GM23338 (cell line): ENCODE data around the gene MAD1L1.

Source experiments
- POLR2AphosphoS5 ChIP-seq: IDR thresholded peaks from 2 replicates; pipeline ENCODE4 v1.6.1; 2016; ENCODE audit warnings: antibody characterized with exemption, low read depth
- TF ChIP-seq, protein P1 (sequence below), 2 experiments: fragments of 200-600 bp in 1 of 2; sonication (generic) in 1 of 2; conservative IDR thresholded peaks; 2 replicates each; pipeline versions ENCODE4 v1.5.1 to v1.6.1; 2016 to 2017; ENCODE audit warnings: antibody characterized with exemption in 2 of 2, low read depth in 2 of 2, mild to moderate bottlenecking in 2 of 2, moderate library complexity in 1 of 2

DNA sequence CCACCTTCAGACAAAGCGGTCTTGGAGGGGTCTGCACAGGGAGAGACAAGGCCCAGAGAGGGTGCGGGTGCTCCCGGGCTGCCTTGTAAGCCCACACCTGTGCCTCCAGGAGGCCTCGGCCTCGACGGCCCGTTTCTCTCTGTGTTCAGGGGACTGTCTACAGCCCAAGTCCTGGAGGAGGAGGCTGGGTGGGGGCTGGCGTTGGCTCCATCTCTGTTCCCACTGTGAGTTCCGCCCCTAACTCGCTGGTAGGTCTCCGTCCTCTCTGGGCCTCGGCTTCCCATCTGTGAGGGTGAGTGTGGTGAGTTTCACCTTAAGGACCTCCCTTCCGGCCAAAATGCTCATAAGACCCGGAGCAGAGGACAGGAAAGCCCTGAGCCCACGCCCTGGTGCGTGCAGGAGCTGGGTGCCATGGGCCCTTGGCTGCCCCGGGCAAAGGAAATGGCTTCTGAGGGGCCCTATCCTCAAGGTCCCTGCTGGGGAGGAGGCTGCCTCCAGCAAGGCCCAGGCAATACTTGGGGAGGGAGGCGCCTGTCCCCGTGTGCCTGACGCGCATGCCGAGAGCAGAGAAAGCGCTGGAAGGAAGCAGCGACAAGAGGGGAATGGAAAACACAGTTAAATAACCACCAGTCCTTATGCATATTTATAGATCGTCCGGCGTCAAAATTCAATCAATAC, 285.8 kb downstream of the MAD1L1 start:
- no peak for TF ChIP-seq POLR2AphosphoS5
- TF ChIP-seq, protein P1, sequence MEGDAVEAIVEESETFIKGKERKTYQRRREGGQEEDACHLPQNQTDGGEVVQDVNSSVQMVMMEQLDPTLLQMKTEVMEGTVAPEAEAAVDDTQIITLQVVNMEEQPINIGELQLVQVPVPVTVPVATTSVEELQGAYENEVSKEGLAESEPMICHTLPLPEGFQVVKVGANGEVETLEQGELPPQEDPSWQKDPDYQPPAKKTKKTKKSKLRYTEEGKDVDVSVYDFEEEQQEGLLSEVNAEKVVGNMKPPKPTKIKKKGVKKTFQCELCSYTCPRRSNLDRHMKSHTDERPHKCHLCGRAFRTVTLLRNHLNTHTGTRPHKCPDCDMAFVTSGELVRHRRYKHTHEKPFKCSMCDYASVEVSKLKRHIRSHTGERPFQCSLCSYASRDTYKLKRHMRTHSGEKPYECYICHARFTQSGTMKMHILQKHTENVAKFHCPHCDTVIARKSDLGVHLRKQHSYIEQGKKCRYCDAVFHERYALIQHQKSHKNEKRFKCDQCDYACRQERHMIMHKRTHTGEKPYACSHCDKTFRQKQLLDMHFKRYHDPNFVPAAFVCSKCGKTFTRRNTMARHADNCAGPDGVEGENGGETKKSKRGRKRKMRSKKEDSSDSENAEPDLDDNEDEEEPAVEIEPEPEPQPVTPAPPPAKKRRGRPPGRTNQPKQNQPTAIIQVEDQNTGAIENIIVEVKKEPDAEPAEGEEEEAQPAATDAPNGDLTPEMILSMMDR (conservative IDR thresholded peaks at IDR 0.05; ENCODE audit: low read depth in 2 of 2), result no peak
